ENCODE measurements around the gene GPR26.

GPR26 gene, protein sequence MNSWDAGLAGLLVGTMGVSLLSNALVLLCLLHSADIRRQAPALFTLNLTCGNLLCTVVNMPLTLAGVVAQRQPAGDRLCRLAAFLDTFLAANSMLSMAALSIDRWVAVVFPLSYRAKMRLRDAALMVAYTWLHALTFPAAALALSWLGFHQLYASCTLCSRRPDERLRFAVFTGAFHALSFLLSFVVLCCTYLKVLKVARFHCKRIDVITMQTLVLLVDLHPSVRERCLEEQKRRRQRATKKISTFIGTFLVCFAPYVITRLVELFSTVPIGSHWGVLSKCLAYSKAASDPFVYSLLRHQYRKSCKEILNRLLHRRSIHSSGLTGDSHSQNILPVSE

GRCh38 chr10:123666318-123667236 is at the start of gene GPR26:
Gene GPR26, plus strand, starts transcription at chr10:123666355. Its CDS starts 53 bp downstream, at chr10:123666408.
- DNase-seq = no peak

DNA sequence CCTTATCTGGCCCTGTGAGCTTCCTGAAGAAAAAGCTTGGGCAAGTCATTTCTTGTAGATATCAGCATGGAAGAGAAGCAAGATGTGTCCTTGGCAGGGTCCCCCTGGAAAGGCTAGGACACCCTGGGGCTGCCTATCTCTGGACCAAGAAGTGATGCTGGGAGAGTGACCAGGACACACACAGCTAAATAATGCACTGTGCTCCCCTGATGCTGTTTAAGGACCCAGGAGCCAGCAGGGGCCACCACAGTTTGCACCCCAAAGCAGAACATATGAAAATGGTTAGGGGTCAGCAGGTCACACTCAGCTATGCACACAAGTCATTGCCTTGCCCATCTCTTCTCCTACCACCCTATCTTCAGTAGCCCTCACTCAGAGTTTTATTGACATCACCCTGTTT is 47.9 kb upstream of the GPR26 start:
- no peak for DNase-seq

DNA sequence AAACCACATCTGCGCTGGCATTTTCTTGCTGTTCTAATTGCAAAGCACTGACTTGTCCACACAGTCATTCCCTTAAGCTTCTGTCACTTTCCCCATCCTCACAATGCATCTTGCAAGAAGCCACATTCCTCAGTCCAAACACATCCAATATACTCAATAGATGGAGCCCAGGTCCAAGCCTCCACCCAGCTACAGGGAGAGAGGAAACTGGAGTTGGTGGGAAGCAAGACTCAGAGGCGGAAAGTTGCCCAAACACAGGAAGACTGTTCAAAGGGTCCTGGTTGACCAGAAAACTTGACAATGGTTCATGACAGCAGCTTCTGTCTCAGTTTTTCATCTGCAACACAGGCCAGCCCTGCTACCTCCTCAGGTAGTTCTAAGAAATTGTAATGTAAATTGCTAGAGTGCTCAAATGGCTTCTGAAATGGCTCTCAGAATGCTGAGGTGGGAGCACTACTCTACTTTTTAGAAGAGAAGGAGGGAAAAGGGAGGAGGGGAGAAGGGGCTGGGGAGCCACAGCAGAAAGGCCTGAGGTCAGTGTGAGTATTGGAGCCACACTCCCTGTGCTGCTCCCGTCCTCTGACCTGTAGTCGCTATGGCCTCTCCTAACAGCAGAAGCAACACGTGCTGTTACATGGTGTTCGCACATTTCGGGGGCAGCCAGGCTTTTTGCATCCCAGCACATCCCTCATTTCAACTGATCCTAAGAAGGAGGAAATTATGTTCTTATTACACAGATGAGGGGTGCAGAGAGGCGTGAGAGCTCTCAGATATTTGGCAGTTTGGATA is 46.9 kb upstream of the GPR26 start:
- DNase-seq = no peak

GRCh38 chr10:123620621-123621020 is 45.5 kb upstream of the GPR26 start:
- DNase-seq = no peak

DNA sequence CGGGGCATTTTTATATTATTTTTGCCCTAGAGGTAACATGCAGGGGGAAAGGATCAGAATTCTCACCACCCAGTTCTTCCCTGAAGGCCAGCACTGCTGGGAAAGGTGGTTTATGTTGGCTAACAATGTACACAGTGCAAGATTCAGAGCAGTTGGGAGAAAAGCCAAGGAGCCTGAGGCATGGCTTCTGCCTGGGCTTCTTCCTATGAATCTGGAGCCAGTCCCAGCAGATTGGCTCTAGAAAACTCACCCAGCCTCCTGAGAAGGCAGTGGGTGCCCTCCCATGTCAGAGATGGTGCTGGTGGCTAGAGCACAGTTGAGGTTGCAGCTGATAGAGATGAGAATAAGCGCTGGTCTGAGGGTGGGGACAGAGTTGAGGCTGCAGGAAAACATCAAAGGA is 44.7 kb upstream of the GPR26 start:
- no peak for DNase-seq

- no peak for DNase-seq
These were observed 44.2 kb upstream of the GPR26 start for GRCh38 chr10:123621916-123622315.

GRCh38 chr10:123622381-123622780 is 43.8 kb upstream of the GPR26 start:
- no peak for DNase-seq

DNA sequence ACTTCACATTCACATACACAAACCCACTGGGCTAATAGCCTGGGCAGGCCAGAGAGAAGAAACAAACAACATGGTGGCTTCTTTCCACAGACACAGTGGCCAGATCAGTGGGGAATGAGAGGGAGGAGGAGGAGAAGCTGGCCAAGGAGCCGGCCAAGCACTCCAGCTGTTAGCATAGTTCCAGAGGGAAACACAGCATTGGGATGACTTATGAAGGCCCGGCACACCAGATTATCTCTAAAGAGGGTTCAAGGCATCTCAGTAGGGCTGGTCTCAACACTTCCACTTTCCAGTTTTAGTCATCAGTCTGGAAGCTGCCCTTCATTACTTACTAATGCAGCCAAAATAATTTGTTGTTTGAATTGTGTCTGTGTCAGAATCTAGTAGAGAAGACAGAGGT is 42.1 kb upstream of the GPR26 start:
- no peak for DNase-seq

DNA sequence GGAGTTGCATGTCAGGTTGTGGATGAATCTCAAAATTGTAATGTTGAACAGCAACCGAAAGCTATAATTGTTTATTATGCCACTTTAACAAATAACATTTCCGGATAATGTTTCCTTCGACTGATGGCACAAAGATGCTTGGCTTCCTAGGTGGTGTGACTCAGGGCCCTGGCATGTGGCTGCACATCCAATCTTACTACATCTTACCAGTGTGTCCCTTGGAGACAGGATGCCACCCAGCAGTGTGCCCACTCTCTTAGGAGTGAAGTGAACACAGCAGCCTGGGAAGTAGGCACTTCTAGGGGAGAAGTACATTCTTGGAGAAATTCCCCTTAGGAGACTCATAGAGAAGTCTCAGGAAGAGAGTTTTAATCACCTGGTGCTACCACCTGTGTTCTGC is 33.0 kb upstream of the GPR26 start:
- DNase-seq = no peak

DNA sequence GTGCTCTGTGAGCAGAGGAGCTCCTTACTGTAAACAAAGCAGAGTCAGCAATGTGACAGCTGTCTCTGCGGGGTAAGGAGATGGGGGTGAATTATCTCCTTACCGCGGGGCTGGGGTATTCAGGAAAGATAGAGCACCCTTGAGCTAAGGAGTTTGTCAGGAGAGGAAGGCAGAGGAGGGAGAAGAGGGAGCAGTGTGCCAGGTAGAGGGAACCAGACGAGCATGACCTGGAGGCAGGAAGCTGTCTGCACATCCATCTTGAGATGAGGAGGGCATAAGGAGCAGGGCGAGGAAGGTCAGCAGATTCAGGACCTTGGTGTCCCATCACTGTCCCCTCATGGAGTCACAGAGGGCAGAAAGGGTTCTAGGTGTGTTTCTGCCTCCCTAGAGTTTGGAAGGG is 32.5 kb upstream of the GPR26 start:
- DNase-seq = no peak

DNA sequence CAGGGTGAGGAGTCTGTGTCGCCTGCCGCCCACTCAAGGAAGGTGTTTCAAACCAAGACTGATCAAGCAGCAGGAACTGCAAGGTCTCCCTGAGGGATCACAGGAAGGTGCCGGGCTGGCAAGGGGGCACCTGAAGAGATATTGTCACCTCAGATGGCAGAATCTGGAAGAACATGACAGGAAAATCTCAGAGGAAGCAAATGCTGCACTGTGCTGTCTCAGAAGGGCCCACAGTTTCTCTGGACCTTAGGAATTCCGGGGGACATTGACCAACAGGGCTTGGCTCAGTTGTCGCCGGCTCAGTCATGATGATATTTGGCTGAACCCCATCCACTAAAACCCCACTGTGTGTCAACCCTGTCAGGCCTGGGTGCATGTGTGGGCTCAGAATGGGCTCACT is 31.9 kb upstream of the GPR26 start:
- DNase-seq = no peak

- DNase-seq = no peak
These were observed 31.0 kb upstream of the GPR26 start for GRCh38 chr10:123635131-123635530.

DNA sequence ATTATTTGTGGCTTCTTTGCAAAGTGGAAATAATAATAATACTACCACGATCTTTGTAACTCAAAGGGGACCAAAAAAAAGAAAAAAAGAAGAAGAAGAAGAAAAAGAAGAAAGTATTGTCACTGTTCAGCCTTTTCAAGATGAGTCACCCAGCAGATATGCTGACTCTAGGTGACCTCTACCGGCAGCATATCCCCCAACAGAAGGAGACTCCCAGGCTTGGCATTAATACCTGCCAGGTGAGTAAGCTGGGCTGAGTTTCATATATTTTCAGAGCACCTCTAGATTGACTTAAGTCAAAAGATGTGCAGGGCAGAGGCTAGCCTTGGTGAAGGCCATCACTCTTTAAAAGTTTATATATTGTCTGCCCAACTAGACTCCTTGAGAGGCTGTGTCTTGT is 30.4 kb upstream of the GPR26 start:
- no peak for DNase-seq

- DNase-seq = no peak
These were observed 29.4 kb upstream of the GPR26 start for GRCh38 chr10:123636598-123637325.

GRCh38 chr10:123637326-123637880 is 28.8 kb upstream of the GPR26 start:
- DNase-seq = peak in 1 of 2 donors; percentile 1

DNA sequence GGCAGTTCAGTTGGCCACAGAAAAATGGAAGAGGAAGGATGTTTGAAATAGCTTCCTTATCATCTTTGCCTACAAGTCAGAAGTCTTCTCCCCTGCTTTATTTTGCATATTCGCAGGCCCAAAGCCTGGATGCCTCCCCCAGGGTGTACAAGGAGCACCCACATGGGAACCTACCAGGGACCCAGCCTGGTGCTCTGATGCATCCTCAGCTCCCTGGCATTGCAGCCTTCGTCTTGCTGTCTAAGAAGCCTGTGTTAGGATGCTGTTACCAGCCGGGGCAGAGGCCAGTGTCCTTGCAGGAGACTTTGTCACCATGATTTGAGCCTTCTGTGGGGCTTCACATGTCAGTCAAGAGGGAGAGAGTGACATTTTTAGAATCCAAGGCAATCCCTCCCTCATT is 27.0 kb upstream of the GPR26 start:
- no peak for DNase-seq

- DNase-seq = no peak
These were observed 26.1 kb upstream of the GPR26 start for GRCh38 chr10:123640016-123640535.

- no peak for DNase-seq
These were observed 23.9 kb upstream of the GPR26 start for GRCh38 chr10:123642293-123642692.

- DNase-seq = no peak
These were observed 23.5 kb upstream of the GPR26 start for GRCh38 chr10:123642697-123643096.

DNA sequence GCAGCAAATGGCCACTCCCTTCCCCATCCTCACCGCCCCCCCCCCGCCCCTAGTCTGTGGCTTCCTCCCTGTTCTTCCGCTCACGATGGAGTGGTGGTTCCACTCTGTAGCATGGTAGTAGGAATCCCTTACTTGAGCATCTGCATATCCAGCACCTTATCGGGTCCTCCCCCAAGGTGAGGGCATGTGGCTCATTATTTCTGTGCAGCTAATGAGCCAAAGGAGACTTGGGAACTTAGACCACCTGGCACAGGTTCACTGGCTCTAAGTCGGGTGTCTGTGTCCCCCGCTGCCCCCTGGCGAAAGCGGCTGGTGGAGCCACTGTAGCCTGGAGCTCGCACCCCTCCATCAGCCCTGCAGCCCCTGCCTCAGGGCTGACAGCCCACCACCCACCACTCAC is 22.8 kb upstream of the GPR26 start:
- no peak for DNase-seq

DNA sequence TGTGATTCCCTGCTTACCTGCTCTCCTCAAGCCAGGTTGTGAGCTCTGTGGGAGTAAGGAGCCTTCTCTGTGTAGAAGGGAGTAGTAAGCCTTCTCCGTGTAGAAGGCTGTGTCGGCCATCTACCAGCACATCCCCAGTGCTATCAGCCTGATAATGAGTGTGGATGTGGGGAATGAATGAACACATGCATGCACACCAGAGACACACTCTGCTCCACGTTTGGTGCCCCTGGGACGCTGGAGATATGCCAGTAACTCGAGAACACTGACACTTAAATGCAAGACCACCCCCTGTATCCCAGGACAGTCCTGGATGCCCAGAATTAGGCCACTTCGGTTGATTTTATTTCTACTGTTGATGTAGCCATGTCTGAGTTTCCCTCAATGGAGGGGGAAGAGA is 21.1 kb upstream of the GPR26 start:
- DNase-seq = no peak

GRCh38 chr10:123645615-123646014 is 20.5 kb upstream of the GPR26 start:
- no peak for DNase-seq
